CD1c-positive myeloid dendritic cell (primary cell): ENCODE data around the gene PPCS.

Experiments
- DNase-seq: peaks from one replicate; pipeline ENCODE4 v3.0.0-alpha.2; 2016; ENCODE audit errors: extremely low spot score

The PPCS gene

DNA sequence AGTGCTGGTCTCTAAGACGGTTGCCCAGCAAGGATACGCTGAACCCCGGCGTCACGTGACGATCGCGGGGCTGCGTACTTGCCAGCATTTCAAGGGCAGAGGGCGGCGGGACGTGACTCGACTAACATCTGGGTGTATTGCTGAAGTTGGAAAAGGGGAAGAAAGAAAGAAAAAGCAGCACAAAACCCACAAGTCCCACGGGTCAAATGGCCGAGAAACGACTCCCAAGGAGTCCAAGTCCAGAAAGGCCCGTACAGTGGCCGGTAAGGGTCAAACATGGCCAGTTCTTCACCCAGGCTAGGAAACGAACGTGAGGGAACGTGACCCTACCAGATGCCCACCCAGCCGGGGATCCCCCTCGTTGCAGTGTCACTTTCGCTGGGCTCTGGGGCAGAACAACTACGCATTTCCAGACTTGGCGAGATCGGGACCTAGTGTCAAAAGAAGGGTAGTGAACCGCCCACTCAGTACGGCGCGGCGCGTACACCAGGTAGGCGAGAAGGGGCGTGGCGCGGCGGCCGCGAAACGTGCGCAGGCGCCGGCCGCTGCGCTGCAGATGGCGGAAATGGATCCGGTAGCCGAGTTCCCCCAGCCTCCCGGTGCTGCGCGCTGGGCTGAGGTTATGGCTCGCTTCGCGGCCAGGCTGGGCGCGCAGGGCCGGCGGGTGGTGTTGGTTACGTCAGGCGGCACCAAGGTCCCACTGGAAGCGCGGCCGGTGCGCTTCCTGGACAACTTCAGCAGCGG is at the start of gene PPCS, which contains the start of gene ZMYND12:
Gene PPCS (plus strand): TSS at position 534 of the 744 bp plus-strand sequence. CDS start 23 bp downstream, at position 557.
Gene ZMYND12 (minus strand): TSS at position 13 of the 744 bp plus-strand sequence. CDS start 25 bp downstream, outside the sequence.
- DNase-seq = peak; percentile 97

DNA sequence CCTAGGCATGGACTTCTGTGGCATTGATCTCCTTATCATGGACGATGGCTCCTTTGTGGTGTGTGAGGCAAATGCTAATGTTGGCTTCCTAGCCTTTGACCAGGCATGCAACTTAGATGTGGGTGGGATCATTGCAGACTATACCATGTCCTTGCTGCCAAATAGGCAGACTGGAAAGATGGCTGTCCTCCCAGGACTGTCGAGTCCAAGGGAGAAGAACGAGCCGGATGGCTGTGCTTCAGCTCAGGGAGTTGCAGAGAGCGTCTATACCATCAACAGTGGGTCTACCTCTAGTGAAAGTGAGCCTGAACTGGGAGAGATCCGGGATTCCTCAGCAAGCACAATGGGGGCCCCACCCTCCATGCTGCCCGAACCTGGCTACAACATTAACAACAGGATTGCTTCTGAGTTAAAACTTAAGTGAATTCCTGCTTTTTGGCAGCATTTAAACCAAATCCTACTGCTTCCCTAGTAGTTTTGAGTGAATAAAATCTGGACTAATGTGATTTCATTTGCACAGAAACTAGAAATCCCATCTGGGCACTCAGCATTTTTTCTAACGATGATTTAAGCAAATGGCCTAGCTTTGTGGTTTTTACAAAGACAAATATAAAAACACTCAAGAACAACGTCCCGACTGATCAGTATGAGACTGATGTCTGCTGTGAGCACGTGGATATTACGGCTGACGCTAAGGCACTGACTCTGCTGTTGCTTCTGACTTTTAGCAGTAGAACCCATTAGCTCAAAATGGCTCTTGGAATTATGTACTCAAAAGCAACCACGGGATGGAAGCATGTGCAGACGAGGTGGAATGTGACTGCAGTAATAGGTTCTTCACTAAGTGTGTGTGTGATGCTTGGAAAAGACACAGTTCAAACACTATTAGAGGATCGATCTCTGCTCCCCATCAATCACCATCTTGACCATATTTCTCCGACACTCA is 41.5 kb upstream of the PPCS start:
- DNase-seq = no peak

DNA sequence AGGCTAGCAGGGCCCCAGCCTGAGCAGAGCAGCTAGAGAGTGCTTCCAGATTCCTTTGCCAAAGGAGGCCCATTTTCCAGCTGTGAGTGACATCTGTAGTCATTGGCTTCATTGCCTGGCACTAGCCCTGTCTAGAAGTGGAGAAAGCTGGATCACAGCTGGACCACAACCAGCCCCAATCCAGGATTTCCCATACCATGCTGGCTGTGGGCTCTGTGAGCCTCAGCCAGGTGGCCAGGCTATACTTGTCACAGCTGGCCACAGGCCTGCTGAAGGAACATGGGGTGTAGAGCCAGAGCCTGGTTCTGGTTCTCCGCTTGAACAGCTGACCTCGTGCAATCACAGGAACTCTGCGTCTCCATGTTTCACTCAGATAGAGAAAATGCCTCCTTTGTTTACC is 39.2 kb upstream of the PPCS start:
- DNase-seq = no peak

- no peak for DNase-seq
These were observed 37.8 kb upstream of the PPCS start for GRCh38 chr1:42418516-42418915.

- no peak for DNase-seq
These were observed 37.1 kb upstream of the PPCS start for GRCh38 chr1:42419126-42419821.

DNA sequence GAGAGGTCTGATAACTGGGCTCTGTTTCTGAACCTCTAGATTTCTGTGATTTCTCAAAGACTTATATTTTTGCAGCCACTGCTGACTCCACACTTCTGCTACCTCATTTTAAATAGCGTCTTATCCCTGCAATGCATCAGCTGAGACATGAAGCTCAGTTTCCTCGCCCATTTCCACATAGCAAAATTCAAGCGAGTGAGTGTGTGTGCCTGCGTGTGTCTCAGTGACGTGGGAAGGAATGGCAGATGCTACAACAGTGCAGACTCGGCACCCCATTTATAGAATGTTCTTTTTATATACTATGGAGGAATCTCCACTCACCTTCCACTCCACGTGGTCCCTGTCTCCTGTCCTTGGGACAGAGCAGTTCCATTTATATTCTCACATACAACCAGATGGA is 36.2 kb upstream of the PPCS start:
- no peak for DNase-seq

DNA sequence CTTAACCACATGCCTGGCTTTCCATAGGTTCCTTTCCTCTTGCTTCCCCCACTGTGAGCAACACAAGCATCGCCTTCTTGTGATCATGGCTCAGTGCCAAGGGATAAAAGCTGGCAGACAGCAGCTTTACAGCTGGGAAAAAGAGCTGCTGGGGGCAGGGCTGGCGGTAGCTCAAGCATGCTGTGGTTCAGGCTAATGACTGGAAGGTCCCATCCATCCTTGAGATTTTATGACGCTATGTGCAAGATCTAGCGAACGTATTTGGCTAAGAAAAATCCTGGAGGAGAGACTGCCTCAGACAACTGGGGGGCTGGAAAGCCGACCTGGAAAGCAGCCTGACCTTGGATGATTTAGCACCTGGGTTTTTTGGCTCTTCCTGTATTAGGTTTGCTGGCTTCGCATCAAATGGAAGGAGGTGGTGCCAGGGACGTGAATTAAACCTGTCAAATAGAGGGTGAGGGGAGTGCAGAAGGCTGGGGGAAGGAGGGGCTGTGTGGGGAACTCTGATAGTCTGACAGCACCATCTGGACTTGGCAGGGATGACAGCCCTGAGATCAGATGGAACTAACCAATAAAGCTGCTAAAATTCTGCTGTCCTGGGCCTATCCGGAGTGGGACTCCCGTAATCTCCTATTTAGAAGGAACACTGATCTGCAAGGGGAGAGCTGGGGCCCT is 35.3 kb upstream of the PPCS start:
- no peak for DNase-seq

GRCh38 chr1:42422737-42423136 is 33.6 kb upstream of the PPCS start:
- DNase-seq = no peak

GRCh38 chr1:42423681-42424080 is 32.7 kb upstream of the PPCS start:
- no peak for DNase-seq

- no peak for DNase-seq
These were observed 32.1 kb upstream of the PPCS start for GRCh38 chr1:42424201-42424600.

DNA sequence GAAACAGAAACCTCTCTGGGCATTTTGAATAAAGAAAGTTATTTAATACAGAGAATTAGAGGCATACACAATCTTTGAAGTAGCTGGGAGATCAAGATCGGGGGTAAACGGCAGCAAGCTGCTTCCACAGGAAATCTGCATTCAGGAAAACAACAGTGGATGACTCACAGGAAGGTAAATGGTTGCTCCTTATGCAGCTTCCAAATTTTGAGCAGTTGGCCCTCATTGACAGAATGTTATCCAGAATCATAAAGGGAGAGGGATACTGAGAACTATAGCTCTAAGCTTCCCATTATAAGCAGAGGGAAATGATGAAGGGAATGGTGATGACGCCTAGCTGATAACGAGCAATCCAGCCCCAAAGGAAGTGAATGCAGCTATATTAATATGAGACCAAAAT is 29.1 kb upstream of the PPCS start:
- no peak for DNase-seq

DNA sequence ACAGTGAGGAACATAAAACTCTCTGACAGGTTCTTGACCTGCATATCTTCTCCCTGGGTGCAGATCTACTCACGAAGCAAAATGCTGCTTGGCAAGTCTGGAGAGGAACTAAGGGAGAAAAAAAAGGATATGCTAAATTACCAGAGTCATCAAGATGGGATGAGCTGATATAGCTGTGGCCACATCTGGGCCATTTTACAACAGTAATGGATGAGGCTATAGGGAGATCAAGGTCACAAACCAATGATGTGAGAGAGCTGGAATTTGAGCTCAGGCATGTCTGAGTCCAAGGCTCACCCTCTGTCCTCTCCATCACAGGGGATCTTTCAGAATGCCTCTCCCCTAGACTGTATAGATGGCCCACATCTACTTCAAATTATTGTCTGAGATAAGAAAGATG is 26.7 kb upstream of the PPCS start:
- DNase-seq = no peak

- no peak for DNase-seq
These were observed 25.8 kb upstream of the PPCS start for GRCh38 chr1:42430286-42431135.

DNA sequence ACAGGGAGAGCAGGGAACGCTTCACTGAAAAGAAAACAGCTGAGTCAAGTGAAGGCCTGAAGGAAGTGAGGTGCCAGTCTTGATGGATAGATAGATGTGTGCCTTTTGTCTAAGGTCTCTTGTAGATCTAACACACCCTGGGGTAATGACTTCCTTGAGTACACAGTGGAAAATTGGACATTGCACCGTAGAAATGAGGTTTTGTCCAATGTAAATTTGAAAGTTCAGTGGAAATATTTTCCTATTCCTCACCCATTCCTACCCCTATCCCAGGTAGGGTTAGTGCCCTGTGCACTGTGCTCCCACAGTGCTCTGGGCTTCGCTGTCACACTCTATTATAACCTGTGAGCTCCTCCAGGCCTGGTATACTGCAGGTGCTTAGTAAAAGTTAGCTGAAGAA is 24.8 kb upstream of the PPCS start:
- DNase-seq = no peak

GRCh38 chr1:42432714-42433113 is 23.6 kb upstream of the PPCS start:
- DNase-seq = no peak

DNA sequence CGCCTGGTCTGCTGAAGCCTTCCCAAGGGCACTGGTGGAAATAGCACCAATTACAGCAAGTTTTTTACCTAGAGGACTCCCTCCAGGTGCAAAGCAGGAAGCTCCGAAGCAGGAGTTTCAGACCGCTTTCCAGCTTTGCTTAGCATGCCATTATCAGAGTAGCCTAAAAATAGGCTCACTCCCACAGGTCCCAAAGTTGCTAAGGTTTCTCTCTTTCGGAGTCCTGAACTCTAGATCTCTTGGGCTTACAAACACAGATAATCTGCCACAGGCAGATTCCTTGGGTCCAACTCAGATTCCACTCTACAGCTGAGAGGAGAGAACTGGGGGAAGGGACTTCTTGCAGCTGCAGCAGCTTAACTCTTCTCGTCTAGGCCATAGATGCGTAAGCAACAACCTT is 23.0 kb upstream of the PPCS start:
- DNase-seq = no peak

DNA sequence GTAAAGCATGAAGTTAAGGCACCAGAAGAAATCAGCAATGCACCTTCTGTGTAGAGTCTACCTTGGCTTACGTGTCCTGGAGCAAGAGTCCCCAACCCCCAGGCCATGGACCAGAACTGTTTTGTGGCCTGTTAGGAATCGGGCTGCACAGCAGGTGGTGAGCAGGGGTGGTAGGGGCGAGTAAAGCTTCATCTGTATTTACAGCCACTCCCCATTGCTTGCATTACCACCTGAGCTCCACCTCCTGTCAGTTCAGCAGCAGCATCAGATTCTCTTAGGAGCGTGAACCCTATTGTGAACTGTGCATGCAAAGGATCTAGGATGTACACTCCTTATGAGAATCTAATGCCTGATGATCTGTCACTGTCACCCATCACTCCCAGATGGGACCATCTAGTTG is 22.0 kb upstream of the PPCS start:
- no peak for DNase-seq

DNA sequence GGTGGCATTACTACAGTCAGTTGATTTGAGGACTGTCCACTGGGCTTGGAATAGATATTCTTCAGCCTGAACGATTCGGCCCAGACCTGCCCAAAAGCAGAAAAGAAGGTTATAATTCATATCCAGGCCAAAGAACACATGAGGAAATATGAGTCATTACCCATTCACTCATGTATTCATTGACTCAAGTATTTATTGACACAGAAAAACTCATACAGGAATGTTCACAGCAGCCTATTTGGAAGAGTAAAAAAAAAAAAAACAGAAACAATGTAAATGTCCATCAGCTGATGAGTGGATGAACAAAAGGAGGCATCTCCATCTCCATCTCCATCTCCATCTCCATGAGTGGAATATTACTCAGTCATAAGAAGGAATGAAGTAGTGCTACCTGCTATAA is 16.4 kb upstream of the PPCS start:
- no peak for DNase-seq

GRCh38 chr1:42442662-42443061 is 13.7 kb upstream of the PPCS start:
- peak; percentile 48 for DNase-seq

DNA sequence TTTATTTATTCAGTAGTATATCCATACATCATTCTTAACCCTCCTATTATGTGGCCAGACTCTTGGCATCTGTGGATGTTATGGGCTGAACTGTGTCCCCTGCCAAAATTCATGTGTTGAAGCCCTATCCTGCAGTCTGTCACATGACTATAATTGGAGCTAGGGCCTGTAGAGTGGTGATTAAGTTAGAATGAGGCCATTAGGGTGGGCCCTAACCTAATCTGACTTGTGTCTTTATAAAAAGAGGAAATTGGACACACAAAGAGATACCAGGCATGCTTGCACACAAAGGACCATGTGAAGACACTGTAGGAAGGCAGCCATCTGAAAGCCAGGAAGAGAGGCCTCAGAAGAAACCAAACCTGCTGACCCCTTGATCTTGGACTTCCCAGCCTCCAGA is 7.1 kb upstream of the PPCS start:
- DNase-seq = no peak

DNA sequence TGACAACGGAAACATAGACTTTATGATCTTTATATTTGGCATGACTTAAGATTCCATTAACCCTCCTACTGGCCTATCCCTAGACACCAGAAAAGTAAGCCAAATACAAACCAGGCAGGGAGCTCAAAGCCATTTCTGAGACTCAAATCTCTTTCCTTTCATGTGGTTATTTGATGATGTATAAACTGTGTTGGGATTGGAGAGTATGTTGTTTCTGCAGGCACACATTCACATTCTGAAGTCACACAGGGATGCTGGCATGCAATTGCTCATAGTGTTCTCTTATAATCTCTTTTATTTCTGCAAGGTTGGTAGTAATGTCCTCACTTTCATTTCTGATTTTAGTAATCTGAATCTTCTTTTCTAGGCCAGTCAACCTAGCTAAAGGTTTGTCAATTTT is 6.3 kb upstream of the PPCS start:
- DNase-seq = no peak
